ENCODE data around the gene PARD3B.

Gene PARD3B

DNA sequence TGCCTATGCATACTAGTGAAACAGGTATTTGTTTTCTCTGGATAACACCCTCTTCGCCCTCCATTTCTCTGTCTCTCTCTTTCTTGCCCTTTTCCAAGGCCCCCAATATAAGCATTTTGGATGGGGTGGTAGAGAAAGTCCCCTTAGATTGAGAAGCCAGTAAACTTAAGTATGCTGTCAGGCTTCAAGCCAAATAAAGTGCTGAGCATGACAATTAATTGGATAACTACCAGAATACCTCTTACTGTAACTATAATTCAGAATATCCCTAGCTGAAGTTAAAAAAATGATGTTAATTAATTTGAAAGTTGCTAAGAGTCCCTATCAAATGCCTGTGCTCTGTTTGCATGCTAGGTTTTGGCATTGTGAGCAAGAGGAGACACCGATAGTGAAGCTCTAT is 324.8 kb downstream of the PARD3B start:
- DNase-seq (ENCODE audit: extremely low spot score, insufficient read length, low read depth) (no peak), FAIRE-seq (no peak)

- no peak for DNase-seq (ENCODE audit: extremely low spot score, insufficient read length, low read depth)
- FAIRE-seq, result no peak
Observed at GRCh38 chr2:204871231-204871953, 326.1 kb downstream of the PARD3B start.

DNA sequence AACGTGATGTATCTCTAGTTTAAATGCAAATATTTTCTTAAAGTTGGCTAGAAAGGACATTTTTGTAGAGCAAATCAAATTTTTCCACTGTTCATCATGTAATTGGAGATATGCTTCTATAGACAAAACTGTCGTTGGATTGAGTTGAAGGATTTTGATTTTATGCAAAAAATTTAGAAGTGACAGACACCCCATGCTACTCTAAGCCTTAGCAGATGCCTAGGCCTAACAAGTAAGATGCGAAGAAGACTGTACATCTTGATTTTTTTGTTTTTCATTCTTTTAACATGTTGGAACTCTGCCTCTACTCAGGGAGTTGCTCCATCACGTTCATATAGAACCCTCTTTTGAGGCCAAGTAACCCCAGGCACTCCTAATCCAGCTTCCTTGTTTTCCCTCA is 331.0 kb downstream of the PARD3B start:
- FAIRE-seq, result no peak
- no peak for DNase-seq (ENCODE audit: extremely low spot score, insufficient read length, low read depth)

GRCh38 chr2:204877691-204878090 is 332.4 kb downstream of the PARD3B start:
- no peak for FAIRE-seq
- no peak for DNase-seq (ENCODE audit: extremely low spot score, insufficient read length, low read depth)

GRCh38 chr2:204880928-204881327 is 335.7 kb downstream of the PARD3B start:
- no peak for FAIRE-seq
- DNase-seq (ENCODE audit: extremely low spot score, insufficient read length, low read depth), result no peak

GRCh38 chr2:204881655-204882054 is 336.4 kb downstream of the PARD3B start:
- DNase-seq (ENCODE audit: extremely low spot score, insufficient read length, low read depth) (no peak), FAIRE-seq (no peak)

- FAIRE-seq (no peak), DNase-seq (ENCODE audit: extremely low spot score, insufficient read length, low read depth) (no peak)
Observed at GRCh38 chr2:204885747-204886146, 340.5 kb downstream of the PARD3B start.

GRCh38 chr2:204886713-204887112 is 341.4 kb downstream of the PARD3B start:
- DNase-seq (ENCODE audit: extremely low spot score, insufficient read length, low read depth) (no peak), FAIRE-seq (no peak)

- FAIRE-seq (no peak), DNase-seq (ENCODE audit: extremely low spot score, insufficient read length, low read depth) (no peak)
Observed at GRCh38 chr2:204888222-204888621, 342.9 kb downstream of the PARD3B start.

- DNase-seq (ENCODE audit: extremely low spot score, insufficient read length, low read depth) (no peak), FAIRE-seq (no peak)
Observed at GRCh38 chr2:204890680-204891079, 345.4 kb downstream of the PARD3B start.

GRCh38 chr2:204891739-204892138 is 346.5 kb downstream of the PARD3B start:
- DNase-seq (ENCODE audit: extremely low spot score, insufficient read length, low read depth) (no peak), FAIRE-seq (no peak)

GRCh38 chr2:204892506-204893255 is 347.4 kb downstream of the PARD3B start:
- FAIRE-seq (no peak), DNase-seq (ENCODE audit: extremely low spot score, insufficient read length, low read depth) (no peak)

- no peak for FAIRE-seq
Observed at GRCh38 chr2:204896146-204896545, 350.9 kb downstream of the PARD3B start.

GRCh38 chr2:204897561-204897960 is 352.3 kb downstream of the PARD3B start:
- no peak for DNase-seq (ENCODE audit: extremely low spot score, insufficient read length, low read depth)

More at GRCh38 chr2:204896146-204896545, 350.9 kb downstream of the PARD3B start:
- no peak for DNase-seq (ENCODE audit: extremely low spot score, insufficient read length, low read depth)

DNA sequence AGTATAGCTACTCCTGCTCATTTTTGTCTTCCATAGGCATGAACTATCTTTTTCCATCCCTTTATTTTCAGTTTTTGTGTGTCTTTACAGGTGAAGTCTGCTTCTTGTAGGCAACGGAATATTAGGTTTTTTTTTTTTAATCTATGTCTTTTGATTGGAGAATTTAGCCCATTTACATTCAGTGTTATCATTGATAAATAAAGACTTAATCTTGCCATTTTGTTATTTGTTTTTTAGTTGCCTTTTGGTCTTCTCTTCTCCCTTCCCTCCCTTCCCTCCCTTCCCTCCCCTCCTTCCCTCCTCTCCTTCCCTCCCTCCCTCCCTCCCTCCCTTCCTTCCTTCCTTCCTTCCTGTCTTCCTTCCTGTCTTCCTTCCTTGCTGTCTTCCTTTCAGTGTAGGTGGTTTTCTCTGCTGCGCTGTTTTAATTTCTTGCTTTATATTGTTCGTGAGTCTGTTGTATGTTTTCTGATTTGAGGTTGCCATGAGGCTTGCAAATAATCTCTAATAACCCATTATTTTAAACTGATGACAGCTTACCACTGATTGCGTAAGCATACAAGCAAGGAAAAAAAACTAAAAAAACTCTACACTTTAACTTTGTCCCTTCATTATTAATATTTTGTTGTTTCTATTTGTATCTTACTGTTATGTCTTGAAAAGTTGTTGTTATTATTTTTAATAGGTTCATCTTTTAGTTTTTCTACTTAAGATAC is 353.8 kb downstream of the PARD3B start:
- FAIRE-seq, result no peak
- no peak for DNase-seq (ENCODE audit: extremely low spot score, insufficient read length, low read depth)

More at GRCh38 chr2:204897561-204897960, 352.3 kb downstream of the PARD3B start:
- no peak for FAIRE-seq

GRCh38 chr2:204899983-204900382 is 354.7 kb downstream of the PARD3B start:
- no peak for FAIRE-seq
- no peak for DNase-seq (ENCODE audit: extremely low spot score, insufficient read length, low read depth)

- no peak for FAIRE-seq
- no peak for DNase-seq (ENCODE audit: extremely low spot score, insufficient read length, low read depth)
Observed at GRCh38 chr2:204900487-204900886, 355.2 kb downstream of the PARD3B start.

- FAIRE-seq (no peak), DNase-seq (ENCODE audit: extremely low spot score, insufficient read length, low read depth) (no peak)
Observed at GRCh38 chr2:204900910-204901309, 355.6 kb downstream of the PARD3B start.

DNA sequence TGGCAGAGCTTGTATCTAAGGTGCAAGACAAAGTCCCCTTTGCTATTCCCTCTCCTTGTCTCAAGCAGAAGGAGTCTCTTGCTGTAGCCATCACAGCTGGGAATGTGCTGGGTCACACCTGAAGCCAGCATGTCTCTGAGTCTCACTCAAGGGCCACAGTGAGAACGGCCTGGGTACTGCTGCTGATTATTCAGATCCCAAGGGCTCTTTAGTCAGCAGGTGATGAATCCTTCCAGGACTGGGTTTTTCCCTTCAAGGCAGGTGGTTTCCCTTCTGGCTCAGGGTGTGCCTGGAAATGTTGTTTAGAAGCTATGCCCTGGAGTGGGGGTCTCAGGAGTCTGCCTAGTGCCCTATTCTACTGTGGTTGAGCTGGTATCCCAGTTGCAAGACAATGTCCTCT is 356.3 kb downstream of the PARD3B start:
- FAIRE-seq (no peak), DNase-seq (ENCODE audit: extremely low spot score, insufficient read length, low read depth) (no peak)

- FAIRE-seq (no peak), DNase-seq (ENCODE audit: extremely low spot score, insufficient read length, low read depth) (no peak)
Observed at GRCh38 chr2:204909791-204910190, 364.5 kb downstream of the PARD3B start.

DNA sequence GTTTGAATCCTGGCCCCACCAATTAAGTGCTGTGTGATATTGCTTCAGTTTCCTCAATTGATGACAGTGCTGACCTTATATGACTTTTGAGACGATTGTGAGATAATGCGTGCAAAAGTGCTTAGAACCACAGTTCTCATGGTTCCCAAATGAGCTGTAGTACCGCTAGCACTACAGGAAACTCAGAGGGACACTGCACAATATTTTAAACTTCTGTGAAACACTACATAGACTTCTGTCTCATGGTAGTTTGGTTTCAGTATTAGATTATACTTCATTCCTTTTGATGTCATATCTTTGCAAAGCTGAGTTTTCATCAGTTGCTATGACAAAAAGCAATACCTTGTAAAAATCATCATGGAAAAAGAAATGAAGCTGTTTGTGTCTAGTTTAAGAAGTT is 368.0 kb downstream of the PARD3B start:
- DNase-seq (ENCODE audit: extremely low spot score, insufficient read length, low read depth) (no peak), FAIRE-seq (no peak)

Measured in GM18507 (cell line).